GM13977 (cell line): ENCODE measurements around the gene CHDH.

ENCODE experiments used
- DNase-seq: peaks from one replicate; pipeline ENCODE4 v3.0.0; 2012; ENCODE audit warnings: low spot score
- CTCF ChIP-seq: IDR thresholded peaks from 2 replicates; pipeline ENCODE4 v1.5.1; 2012; ENCODE audit warnings: mild to moderate bottlenecking, control low read depth; ENCODE audit not compliant: insufficient read depth; ENCODE audit errors: extremely low read depth, missing control alignments
- in situ Hi-C: fragments of 300-500 bp; cut with MboI; formaldehyde crosslinking; loops from one replicate; pipeline ENCODE4 v1.12.0; 2022; ENCODE audit warnings: low sequenced_read_pairs, low pct_unique_long_range_greater_than_20kb, mixed read lengths, inconsistent platforms; ENCODE audit not compliant: unreplicated experiment

CHDH gene

DNA sequence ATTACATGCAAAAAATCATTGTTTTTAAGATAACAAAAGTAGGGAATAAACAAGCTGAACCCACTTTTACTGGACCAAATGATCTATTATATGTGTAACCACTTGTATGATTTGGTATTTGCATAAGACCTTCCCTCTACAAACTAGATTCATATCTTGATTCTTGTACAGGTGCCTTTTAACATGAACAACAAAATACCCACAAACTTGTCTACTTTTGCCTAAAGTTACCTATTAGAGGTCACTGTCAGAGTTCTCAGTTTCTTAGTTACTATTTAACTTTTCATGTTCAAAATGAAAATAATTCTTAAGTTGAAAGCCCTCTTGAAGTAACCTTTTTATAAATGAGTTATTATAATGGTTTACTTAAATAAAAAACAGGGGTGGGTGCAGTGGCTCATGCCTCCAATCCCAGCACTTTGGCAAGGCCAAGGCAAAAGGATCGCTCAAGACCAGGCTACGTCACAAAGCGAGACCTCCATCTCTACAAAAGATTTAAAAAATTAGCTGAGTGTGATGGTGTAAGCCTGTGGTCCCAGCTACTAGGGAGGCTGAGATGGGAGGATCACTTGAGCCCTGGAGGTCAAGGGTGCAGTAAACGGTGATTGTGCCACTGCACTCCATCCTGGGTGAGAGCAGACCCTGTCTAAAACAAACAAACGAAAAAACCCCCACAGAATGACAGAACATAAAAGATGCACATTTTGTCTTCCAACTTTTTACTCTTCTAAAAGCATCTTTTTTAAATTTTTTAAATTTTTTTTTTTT, 19.7 kb upstream of the CHDH start:
- no peak for TF ChIP-seq CTCF
- in situ Hi-C loops = no loop called here

DNA sequence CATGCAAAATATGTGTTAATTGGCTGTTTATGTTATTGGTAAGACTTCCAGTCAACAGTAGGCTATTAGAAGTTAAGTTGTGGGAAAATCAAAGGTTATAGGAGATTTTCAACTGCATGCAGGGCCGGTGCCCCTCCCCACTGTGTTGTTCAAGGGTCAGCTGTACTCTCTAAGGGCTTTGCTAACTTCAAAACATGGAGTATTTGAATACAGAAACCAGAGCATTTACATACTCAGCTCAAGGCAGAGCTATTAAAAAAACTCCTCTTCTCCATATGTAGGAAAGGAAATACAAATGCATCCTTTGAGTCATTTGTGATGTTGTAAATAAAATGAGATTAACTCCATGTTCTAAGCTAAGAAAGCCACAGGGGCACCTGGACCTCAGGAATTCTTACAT, 16.9 kb upstream of the CHDH start:
- in situ Hi-C loops = no loop called here
- no peak for TF ChIP-seq CTCF
- DNase-seq = no peak

More for the DNA sequence above, 19.7 kb upstream of the CHDH start:
- DNase-seq = no peak

DNA sequence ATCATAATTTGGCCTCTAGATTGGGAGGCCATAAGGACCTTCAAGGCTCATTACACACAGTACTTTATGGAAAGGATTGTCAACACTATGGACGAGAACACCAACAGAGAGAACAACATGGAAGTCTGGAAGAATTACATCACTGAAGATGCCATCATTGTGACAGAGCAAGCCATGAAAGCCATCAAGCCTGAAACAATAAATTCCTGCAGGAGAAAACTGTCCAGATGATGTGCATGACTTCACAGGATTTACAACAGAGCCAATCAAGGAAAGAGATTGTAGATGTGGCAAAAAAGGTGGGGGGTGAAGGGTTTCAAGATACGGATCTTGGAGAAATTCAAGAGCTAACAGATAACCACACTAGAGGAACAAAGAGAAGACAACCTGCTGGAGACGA, 16.0 kb upstream of the CHDH start:
- DNase-seq = no peak
- TF ChIP-seq CTCF = no peak
- in situ Hi-C loops = no loop called here

DNA sequence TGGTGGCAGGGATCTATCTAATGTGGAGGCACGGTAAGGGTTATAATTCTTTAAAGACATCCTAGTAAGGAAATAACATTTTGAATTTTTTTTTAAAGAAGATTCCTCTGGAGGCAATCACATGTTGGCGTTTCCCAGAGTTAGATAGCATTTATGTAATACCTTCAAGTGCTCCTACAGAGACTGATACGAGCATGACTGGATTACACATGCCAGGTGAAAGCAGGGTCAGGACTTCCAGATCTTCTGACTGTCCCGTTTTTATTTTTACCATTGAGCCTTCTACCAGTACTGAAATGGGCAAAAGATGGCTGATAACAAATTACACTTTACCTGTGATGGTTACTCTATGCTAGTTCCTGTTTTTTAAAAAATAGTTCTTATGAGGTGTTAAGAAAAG, 14.0 kb upstream of the CHDH start:
- no peak for DNase-seq
- in situ Hi-C loops = no loop called here
- no peak for TF ChIP-seq CTCF

- in situ Hi-C loops = no loop called here
- TF ChIP-seq CTCF = no peak
- no peak for DNase-seq
Observed at GRCh38 chr3:53859178-53859577, 13.0 kb upstream of the CHDH start.

DNA sequence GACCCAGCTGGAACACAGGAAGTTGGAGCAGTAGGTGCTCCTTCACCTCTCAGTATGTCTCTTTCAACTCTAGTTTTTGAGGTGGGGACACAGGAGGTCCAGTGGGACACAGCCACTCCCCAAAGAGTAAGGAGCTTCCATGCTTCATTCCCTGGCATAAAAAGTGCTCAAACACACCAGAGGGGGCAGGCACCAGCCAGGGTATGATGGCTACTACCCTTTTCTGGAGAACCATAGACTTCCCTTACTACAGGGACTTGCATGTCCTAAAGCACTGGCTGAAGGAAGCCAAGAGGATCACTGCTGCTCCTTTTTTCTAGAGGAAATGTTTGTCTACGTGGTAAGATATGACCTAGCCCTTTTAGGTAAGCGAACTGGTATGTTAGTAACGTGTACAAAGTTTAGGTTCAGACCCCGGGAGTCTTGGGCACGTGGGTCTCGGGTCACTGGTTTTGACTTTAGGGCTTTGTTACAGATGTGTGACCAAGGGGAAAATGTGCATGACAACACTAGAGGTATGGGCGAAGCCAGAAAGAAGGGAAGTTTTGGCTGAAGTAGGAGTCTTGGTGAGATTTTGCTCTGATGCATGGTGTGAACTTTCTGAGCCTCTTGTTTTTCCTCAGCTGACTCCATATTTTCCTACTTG, 12.0 kb upstream of the CHDH start:
- no peak for TF ChIP-seq CTCF
- in situ Hi-C loops = no loop called here
- DNase-seq = no peak
